DMS79 treated with DMSO at 0.1 percent for 48 hours (cell line): ENCODE measurements around the gene VAC14.

Experiments used
- DNase-seq: peaks from one replicate; lab custom pipeline; 2025; lab: John Stamatoyannopoulos, UW

VAC14 gene

GRCh38 chr16:70661918-70662641, 138.9 kb downstream of the VAC14 start:
- no peak for DNase-seq

- no peak for DNase-seq
Measured at GRCh38 chr16:70661534-70661917, 139.4 kb downstream of the VAC14 start.

GRCh38 chr16:70660672-70661350, 140.1 kb downstream of the VAC14 start:
- no peak for DNase-seq

- no peak for DNase-seq
Measured at GRCh38 chr16:70659953-70660671, 140.8 kb downstream of the VAC14 start.

GRCh38 chr16:70659546-70659945, 141.4 kb downstream of the VAC14 start:
- DNase-seq = no peak

GRCh38 chr16:70658921-70659320, 142.0 kb downstream of the VAC14 start:
- no peak for DNase-seq

- DNase-seq = no peak
Measured at GRCh38 chr16:70657956-70658355, 143.0 kb downstream of the VAC14 start.

GRCh38 chr16:70656712-70657263, 144.2 kb downstream of the VAC14 start:
- no peak for DNase-seq

GRCh38 chr16:70656065-70656711, 144.8 kb downstream of the VAC14 start:
- DNase-seq = no peak

GRCh38 chr16:70653809-70654771, 146.9 kb downstream of the VAC14 start:
- peak; percentile 67 for DNase-seq

GRCh38 chr16:70653406-70653805, 147.6 kb downstream of the VAC14 start:
- no peak for DNase-seq

GRCh38 chr16:70652322-70652721, 148.6 kb downstream of the VAC14 start:
- DNase-seq = peak; percentile 20

GRCh38 chr16:70651524-70651923, 149.4 kb downstream of the VAC14 start:
- DNase-seq = no peak

- DNase-seq = no peak
Measured at GRCh38 chr16:70650216-70650615, 150.7 kb downstream of the VAC14 start.

GRCh38 chr16:70649300-70649699, 151.7 kb downstream of the VAC14 start:
- no peak for DNase-seq

- DNase-seq = no peak
Measured at GRCh38 chr16:70648606-70649005, 152.4 kb downstream of the VAC14 start.

GRCh38 chr16:70647441-70648359, 153.3 kb downstream of the VAC14 start:
- DNase-seq = no peak

GRCh38 chr16:70646260-70647241, 154.4 kb downstream of the VAC14 start, which contains the start of gene IL34:
IL34 (plus strand) TSS chr16:70646559; CDS start chr16:70646948, 389 bp downstream.
- DNase-seq = peak; percentile 21
